ENCODE measurements around the gene DDX47.

The DDX47 gene

GRCh38 chr12:12877153-12877768 lies 64.1 kb downstream of the DDX47 start:
- DNase-seq, result no peak

DNA sequence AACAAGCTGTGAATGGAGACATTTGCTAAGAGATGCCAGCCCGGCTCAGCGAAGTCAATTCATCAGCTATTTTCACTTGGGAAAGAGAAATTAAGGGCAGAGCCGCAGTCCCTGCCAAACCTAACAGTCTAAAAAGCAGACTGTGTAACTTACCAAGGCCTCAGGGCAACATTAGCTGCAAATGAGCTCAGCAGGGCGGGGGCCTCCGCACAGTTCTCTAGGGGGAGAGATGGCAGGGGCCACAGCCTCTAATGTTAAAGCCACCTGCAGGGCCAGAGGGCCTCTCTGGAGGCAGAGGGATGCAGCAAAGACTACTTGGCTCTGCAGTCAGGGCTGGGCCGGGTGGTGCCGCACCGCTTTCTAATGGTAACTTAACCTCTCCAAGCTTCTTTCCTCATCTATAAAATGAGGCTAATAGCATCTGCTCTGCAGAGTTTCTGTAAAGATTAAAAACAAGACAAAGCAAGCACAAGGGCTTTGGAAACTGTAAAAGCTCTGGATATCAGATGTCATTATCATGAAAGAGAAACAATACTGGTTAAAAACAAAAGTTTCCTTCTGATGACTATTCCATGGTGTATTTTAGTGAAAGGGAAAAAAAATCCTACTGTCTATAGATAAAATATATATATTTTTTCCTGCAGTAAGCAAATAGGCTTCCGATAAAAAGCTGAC lies 64.8 kb downstream of the DDX47 start:
- no peak for DNase-seq
